Left renal cortex interstitium (tissue), 4 donors: ENCODE results near the gene MAPK12. TPM values are rescaled to one million over a fixed set of nuclear protein-coding genes. Genes with fewer than 3 reads are reported as not detected.

Experiments
- DNase-seq, 4 donors: peaks; one replicate each; pipeline ENCODE4 v3.0.0-alpha.2; 2013; ENCODE audit warnings: low read depth in 4 of 4, low spot score in 2 of 4, missing footprints in 1 of 4
- polyA plus RNA-seq, 4 donors: library from polyadenylated mRNA; unstranded; fragments of 120-200 nt; gene quantifications; one replicate each; pipeline ENCODE4 v1.2.1, GENCODE V29; 2013; ENCODE audit not compliant: insufficient read length in 4 of 4

Gene MAPK12
- polyA plus RNA-seq, 4 donors, result 10.8 to 23.0 (median 15.1) TPM

DNA sequence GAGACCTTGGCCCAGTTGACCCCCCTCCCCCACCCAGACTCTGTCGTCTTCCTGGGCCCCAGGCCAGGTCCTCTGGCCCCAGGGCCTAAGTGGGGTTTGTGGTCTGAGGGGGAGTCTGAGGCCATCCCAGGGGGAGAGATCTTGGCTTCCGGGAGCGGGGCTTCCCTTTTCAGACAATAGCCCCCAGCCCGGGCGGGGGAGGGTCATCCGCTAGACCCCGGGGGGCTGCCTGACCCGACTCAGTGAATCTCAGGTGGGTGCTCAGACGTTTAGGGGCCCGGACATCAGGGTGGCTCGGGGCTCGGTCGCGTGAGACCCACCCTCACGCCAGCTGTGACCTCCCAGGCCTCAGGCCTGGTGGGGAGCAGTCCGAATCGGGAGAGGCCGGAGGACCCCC lies 8.1 kb upstream of the MAPK12 start:
- no peak for DNase-seq

DNA sequence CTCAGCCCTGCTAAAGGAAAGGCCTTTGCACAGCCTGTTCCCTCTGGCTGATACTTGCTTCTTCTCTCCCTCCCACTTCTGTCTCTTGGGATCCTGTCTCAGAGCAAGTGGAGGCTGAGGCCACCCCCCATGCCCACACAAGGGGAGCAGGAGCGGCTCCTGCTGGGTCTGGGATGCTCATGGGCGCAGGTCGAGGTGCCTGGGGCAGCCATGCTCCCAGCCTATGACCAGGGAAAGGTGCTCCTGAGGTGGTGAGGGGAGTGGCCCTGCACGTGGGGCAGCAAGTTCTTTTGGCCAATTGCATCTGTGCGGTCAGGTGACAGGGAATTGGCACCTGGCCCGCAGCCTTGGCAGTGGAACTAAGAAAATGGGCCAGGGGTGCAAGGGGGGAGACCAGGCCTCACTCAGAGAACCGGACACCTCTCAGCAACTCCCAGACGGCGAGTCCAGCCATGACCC lies 7.2 kb upstream of the MAPK12 start:
- DNase-seq, result no peak

DNA sequence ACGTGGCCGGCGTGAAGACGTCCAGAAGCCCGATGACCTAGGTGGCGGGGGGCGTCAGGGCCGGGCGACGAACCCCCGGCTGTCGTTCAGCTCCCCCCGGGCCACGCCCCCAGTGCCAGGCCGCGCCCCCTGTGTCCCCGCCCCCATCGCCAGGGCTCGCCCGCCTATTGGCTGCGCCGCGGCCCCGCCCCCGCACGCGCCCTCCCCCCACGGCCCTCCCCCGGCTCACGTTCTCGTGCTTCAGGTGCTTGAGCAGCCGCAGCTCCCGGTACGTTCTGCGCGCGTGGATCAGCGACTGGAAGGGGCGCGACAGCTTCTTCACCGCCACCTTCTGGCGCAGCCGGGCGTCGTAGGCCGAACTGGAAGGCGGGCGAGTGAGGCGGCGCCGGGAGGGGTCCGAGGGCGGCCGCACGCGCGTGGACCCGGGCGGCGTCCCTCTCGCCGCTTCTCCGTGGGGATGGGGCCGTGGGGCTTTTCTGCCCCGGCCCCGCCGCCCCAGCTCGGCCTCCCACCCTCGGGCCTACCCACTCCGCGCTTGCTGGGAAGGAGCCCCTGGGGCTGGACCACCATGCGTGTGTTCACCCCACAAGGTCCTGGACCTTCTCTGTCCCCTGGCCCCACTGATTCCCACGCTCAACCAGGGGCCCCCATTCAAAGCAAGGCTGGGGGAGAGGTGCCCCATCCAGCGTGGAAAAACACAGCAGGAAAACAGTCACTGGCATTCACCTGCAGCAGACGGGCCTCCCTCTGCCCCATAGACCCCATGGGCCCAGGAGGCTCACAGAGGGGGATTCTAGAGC lies 6.3 kb upstream of the MAPK12 start:
- DNase-seq, result no peak

DNA sequence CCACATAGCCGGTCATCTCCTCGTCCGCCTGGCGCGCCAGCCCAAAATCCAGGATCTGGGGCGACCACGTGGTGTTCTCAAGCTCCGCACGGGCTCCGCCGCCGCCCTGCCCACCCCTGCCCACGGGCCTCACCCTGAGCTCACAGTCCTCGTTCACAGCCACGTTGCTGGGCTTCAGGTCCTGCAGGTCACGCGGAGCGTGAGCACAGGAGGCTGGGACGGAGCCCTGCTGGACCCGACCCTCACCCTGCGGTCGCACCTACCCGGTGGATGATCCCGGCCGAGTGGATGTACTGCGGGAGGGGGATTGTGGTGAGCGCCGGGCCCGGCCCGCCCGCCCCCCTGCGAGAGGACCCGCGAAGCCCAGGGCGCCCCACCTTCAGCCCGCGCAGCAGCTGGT lies 5.5 kb upstream of the MAPK12 start:
- no peak for DNase-seq

DNA sequence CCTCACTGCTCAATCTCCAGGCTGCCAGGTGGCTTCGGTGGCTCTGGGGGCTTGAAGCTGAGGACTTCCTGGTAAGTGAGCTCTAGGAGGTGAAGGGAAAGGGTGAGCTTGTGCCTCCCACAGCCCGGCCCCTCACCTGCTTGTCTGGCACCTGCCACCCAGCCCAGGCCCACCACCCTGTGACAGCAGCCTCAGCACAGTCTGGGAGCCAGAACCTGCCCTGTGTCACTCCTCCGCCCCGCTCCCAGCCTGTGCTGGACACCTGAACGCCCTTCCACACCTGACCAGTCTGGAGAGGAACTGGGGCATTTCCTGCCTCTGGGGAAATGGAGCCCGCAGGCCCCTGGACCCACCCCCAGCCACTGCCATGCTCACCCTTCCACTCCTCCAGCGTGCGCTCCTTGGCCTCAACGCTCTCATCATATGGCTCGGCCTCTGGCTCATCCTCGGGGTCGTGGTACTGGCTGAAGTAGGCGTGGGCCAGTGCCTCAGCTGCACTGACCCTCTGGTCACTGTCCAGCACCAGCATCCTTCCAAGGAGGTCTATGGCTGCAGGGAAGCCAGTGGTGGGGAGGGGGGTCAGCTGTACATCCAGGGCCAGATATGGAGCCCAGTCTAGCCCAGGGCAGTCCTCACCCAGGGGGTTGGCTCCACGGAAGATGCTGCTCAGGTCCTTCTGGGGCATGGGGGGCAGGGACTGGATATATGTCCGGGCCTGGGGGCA lies 3.6 kb upstream of the MAPK12 start:
- no peak for DNase-seq

DNA sequence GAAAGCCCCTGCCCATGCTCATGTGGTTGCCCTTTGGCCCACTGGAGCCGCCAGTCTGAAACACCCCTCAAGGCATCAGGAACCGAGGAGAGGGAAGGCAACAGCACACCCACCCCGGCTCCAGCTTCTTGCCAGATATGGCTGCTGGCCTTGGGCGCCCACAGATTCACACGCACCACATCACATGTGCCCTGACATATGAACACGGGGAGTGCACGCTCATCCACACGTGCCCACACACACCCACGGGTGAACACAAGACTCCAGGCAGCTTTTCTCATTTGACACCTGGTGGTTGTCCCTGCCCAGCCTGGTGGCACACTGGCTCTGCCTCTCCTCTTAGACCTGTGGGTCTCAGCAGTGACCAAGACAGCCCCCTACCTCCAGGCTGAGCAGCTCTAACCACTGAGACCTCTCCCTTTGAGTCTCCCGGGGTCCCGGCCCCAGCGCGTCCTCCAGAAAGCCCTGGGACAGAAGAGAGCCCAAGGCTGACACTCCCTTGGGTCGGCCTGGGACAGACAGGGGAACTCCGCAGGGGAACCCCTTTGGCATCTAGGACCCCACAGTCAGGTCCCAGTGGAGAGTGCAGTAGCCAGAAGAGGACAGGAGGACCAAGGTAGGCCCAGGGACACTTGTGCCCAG lies 2.7 kb upstream of the MAPK12 start:
- no peak for DNase-seq

DNA sequence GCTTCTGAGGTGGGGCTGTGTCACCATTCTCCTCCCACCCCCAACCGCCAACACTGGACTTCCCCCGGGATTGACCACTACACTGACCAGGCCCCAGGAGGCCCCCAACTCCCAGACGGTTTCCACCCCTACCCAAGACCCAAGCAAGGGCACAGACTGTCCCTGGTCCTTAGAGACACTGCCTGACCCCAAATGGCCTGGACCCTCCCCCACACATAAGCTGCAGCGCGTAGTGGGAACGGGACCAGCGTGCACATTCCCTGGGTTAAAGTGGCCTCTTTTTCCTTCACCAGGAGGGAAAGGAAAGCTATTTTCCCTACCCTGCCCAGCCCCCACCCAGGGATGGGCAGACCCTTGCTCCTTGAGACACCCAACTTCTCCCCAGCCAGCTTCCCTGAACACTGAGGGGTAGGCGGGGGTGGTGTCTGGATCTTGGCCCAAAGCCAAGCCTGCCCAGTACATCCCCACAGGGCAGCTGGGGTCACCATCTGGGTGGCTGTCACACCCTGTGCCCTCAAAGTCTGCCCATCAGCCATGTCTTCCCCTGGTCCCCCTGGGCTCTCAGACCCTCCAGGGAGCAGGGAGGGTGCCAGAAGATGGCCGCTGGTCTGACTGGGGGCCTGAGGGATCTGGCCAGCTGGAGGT lies 1.6 kb upstream of the MAPK12 start:
- DNase-seq, result no peak

DNA sequence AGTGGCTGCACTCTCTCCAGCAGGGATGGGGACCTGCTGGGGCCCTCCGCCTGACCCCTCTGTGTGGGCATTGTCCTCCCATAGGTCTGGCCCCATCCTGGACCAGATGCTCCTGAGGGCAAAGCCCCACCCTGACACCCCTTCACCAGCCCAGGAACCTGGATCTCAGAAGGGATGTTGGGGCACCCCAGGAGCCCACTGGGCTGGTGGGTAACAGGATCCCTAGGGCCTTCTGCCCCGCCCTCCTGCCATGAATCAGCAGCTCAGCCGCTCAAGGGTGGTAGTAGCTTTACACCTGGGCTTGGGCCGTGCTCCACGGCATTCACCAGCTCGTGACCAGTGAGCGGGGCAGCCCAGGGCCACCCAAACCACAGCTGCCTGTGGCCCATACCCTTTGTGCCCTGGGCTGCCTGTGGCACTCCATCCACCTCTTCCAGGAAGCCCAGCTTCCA lies 1.0 kb upstream of the MAPK12 start:
- DNase-seq, result no peak

DNA sequence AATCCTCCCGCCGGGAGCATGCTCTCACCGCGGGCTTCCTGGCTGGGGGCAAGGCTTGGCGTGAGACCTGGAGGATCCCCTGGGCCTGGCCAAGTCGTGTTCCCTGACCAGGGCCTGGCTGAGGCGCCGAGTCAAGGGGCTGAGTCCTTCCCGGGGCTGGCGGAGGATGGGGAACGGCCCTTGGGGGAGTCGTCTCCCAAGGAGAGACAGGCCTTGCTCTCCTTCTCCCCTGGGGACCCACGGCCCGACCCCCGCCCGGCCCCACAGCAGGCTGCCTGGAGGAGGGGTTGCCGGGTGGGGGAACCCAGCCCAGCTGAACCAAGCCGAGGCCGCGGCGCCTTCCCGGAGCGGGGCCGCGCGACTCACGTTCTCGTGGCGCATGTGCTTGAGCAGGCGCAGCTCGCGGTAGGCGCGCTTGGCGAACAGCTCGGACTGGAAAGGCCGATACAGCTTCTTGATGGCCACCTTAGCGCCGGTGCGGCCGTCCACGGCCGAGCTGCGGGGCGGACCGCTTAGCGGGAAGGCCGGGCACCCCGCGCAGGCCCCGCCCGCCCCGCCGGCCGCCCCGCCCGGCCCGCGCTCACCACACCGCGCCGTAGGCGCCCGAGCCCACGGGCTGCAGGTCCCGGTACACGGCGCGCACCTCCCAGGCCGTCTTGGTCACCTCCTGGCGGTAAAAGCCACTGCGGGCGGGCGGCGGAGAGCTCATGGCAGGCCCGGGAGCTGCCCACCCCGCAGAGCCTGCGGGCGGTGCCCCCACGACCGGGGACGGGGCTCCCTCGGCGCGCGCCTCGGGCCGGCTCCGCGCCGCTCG lies 475 bp downstream of the MAPK12 start:
- no peak for DNase-seq

DNA sequence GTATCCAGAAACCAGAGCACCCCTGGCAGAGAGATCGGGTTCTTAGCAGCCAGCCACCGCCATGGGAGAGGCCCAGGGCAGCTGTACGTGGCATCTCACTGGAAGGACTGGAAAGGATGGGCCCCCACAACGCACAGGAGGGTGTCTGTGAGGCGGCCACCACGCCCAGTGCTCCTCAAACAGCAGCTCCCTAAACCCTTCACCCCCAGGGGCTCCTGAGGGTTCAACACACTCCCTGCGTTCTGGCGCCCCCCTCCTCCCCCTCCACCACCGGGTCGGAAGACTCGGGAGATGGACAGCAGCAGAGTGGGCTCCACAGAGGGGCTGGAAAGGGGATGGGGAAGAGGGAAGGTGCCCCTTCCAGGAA lies 1.1 kb downstream of the MAPK12 start:
- no peak for DNase-seq

DNA sequence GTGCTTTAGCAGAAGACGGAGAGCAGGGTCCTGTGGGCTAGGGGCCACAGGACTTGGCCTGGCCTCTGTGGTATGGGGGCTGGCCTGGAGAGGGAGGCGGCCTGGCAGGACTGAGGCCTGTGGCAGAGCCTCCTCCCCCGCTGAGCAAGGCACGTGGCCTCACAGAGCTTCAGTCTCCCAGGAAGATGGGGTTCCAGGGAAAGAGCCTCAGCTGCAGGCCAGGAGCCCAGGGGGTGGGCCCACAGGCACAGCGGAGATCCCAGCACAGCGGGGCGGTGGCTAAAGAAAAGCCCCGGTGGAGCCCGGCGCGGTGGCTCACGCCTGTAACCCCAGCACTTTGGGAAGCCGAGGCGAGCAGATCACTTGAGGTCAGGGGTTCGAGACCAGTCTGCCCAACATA lies 2.2 kb downstream of the MAPK12 start:
- no peak for DNase-seq

DNA sequence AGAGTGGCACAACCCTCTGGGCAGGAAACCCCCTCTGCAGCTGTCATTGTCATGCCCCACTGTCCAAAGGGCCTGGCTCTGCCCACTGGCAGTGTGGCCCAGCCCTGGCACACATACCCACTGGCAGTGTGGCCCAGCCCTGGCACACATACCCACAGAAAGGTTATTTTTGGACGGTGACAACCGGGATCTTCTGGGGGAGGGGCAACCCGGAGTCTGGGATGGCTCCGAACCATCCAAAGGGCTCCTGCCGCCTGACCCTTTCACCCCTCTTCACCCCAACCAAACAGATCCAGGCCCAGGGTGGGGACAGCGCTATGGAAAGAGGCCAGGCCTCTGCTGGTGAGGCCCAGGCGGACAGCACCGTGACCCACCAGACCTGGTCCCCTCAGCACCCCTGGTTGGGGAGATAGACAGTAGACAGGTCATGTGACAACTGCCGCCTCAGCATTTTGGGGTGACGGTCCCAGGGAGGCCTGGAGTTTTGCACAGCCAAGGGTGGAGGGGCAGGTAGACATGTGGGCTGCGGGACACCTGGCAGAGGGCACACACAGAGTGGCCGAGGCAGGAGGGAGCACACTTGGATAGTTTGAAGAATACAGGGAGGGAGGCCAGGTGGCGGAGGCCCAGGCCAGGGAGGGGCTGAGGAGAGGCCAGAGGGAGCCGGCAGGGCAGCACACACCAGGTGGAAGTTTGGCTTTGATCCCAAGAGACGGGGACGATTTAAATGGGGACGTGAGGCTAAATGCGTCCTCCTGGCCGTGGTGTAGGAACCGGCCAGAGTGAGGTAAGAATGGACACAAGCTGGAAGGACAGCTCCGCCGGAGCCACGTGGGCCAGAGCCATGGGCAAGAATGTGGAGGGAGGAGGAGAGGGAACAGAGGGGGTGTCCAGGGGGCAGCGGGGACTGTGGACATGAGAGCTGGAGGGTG lies 2.9 kb downstream of the MAPK12 start:
- DNase-seq, result no peak

DNA sequence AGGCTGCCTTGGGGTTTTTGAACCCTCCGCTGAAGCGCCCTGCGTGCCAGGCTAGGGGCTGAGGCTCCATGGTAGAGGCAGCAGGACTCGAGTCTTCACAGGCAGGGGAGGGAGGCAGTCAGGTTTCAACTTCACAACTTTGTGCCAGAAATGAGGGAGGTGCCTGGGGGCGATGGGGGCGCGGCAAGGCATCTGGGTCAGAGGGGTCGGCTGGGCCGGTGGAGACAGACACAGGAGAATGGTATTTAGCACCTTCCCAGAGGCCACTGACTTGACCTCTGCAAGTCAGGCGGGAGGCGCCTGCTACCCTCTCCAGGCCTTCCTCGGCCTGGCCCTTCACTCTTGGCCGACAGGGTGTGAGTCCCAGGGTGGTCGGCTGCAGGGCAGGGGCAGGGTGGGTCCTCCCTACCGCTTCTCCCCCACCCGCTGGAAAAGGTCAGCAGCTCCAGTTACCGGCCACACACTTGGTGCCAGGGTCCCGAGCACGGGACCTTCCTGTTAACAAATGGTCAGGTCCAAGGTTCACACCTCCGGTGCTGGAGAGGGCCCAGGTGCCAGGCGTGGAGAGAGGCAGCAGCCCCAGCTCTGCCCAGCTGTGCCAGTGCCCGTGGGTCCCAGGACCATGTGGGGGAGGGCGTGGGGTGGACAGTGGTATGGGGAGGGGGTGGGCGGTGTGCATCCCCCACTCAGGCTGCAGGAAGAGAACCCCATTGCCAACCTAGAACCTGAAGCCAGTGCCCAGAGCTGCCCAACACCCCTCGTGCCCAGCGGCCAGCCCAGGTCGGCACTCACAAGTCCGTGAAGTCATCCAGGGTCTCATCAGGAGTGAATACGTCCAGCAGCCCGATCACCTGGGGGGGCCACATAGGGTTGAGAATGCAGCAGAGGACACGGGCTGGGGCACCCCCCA lies 3.8 kb downstream of the MAPK12 start:
- no peak for DNase-seq

DNA sequence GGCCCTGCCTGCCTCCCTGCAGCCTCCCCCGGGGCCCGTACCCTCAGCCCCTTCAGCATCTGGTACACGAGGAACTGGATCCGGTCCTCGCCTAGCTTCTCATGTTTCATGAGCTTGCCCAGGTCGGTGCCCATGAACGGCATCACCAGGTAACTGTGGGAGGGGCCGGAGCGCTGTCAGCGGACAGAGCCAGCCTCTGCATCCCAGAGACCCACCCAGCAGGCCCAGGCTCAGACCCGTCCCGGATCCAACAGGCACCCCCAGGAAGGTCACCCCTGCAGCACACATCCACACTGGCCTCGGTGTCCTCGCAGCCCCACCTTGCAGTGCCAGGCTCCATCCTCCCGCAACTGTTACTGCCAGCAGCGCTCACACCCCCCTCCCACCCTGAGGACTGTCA lies 4.4 kb downstream of the MAPK12 start:
- DNase-seq, result no peak

DNA sequence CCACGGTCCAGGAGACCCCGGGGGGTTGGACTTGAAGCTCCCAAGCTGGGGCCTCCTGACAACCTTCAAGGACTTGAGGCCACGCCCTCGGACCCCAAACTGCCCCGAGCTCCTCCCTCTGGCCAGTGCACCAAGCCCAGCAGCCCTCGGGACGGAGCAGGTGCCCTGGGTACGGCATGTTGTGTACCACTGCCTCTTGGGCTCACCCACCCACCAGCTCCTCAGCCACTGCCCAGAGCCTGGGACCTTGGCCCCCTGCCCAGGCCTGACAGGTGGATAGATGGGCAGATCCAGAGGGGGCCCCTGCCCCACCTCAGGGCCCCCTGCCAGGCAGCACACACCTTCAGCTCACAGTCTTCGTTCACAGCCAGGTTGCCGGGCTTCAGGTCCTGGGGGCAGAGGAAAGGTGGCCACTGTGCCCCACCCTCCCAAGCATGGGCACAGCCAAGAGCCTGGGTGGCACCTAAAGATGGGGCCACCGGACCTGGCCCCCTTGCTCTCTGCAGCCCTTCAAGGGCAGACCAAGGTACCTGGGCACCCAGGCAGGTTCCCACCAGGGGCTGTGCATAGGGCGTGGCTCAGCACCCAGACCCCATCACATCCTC lies 5.1 kb downstream of the MAPK12 start:
- no peak for DNase-seq

DNA sequence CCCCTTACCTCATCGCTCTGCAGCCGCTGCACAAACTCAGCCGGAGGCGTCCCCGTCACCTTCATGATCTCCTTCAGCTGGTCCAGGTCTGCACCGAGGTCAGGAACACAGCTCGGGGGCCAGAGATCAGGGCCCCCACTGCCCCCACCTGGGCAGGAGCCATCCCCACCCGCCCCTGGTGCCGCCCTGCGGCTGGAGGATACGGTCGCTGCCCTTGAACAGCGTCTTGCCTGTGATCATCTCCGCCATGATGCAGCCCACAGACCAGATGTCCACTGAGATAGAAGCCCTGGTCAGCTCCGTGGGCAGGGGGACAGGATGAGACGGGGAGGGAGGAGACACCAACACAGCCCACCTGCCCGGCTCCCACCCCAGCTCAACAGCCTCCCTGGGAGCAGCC lies 5.9 kb downstream of the MAPK12 start:
- no peak for DNase-seq

DNA sequence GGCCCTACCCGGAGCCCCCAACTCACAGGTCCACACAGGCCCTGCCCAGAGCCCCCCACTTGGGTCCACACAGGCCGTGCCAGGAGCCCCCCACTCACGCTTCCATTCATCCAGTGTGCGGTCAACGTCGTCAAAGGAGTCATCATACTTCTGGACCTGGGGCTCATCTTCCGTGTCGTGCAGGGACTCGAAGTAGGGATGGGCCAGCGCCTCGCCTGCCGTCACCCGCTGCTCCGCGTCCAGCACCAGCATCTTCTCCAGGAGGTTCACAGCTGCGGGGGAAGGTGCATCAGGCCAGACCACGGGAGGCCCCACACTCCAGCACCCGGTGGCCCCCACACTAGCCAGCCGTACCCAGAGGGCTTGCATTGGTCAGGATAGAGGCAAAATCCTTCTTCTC lies 6.4 kb downstream of the MAPK12 start:
- DNase-seq, result no peak

DNA sequence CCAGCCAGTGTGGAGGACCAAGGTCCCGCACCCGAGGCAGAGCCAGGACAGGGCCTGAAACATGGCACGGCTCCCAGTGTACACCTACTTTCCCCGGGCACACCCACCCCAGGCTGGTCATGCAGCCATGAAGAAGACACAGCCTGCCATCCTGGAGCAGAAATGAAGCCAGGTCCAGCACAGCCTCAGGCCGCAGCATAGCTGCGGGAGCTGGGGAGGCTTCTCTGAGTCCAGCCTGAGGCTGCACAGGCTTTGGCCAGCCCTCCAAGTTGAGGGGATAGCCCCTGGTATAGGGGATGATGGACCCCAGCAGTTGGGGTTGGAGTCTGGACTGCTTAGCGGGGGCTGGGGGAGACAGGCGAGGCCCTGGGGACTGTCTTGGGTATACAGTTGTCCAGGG lies 7.5 kb downstream of the MAPK12 start:
- DNase-seq, result no peak
